Measurements from ENCODE around the gene CADPS. TPM values are rescaled to one million over a fixed set of nuclear protein-coding genes. Genes with fewer than 3 reads are reported as not detected.

CADPS gene
- polyA plus RNA-seq, 1 experiment: not detected

DNA sequence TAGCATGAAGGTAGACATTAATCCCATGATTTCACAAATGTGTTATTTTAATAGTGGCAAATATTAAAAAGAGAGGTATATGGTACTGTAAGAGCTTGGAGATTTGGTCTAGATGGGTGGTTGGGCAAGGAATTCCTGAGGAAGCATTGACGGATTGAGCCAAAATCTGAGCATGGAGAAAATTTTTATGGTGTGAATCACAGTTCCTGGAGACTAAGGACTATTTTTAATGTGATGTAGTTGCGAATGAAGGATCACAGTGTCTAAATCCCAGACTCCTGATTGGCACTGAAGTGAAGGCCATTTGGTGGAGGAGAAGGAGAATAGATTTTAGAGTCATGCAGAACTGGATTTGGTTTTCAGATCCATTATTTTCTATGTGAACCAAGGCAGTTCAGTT lies 313.2 kb downstream of the CADPS start:
- DNase-seq (ENCODE audit: low read depth): peak; percentile 44
- Histone ChIP-seq H3K27me3 (ENCODE audit: control insufficient read depth, insufficient read depth, low read length) (no peaks in the 10 kb centered on the region), H3K36me3 (ENCODE audit: control insufficient read depth, insufficient read depth, low read length) (no peaks in the 10 kb centered on the region), H3K4me3 (ENCODE audit: low read depth, low read length) (no peak overlapping the region)
- CTCF ChIA-PET: interaction anchor here (1.0 kb wide), 1 partner anchor 60 kb away, joined by 3 read pairs; no protein-coding TSS in a partner anchor
- POLR2A ChIA-PET: no interaction called here
- TF ChIP-seq, protein P1, sequence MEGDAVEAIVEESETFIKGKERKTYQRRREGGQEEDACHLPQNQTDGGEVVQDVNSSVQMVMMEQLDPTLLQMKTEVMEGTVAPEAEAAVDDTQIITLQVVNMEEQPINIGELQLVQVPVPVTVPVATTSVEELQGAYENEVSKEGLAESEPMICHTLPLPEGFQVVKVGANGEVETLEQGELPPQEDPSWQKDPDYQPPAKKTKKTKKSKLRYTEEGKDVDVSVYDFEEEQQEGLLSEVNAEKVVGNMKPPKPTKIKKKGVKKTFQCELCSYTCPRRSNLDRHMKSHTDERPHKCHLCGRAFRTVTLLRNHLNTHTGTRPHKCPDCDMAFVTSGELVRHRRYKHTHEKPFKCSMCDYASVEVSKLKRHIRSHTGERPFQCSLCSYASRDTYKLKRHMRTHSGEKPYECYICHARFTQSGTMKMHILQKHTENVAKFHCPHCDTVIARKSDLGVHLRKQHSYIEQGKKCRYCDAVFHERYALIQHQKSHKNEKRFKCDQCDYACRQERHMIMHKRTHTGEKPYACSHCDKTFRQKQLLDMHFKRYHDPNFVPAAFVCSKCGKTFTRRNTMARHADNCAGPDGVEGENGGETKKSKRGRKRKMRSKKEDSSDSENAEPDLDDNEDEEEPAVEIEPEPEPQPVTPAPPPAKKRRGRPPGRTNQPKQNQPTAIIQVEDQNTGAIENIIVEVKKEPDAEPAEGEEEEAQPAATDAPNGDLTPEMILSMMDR (IDR thresholded peaks at IDR 0.05; ENCODE audit: insufficient read depth, low read depth, low read length): no peak

DNA sequence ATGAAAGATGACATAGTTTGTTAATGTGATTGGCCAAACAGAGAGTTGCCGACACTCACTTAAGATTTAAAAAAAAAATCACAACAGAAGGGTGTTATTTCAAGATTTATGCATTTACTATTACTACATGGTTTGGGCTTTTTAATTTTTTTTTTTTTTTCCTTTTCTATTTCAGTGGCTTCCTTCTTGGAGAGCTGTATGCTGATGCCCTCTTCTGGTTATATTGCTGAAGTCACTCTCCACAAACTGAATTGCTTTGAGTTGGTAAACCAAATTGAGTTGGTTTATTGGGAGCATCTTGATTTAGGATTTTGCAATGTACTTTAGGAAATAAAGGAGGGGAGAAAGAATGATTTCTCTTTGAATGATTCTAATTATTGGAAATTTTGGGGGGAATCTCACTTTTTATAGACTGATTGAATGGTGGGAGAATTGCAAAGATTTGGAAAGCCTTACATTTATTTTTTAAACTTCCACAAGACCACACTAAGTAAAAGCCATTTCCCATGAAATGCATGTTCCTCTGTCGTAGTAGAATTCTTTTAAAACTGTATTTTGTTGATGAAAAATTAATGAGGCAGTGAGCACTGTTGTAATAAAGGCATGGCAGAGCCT lies 315.3 kb downstream of the CADPS start:
- DNase-seq (ENCODE audit: low read depth): peak; percentile 2
- H3K27me3 ChIP-seq (ENCODE audit: control insufficient read depth, insufficient read depth, low read length): no peaks in the 10 kb centered on the region
- TF ChIP-seq, protein P1 (IDR thresholded peaks at IDR 0.05; ENCODE audit: insufficient read depth, low read depth, low read length): peak; percentile 68
- no peak overlapping the region for H3K4me3 ChIP-seq (ENCODE audit: low read depth, low read length)
- POLR2A ChIA-PET: no interaction called here
- CTCF ChIA-PET: interaction anchor here (0.7 to 1.8 kb wide), 6 partner anchors 10 to 359 kb away, joined by 3 to 5 read pairs (median 3); no protein-coding TSS in a partner anchor
- no peaks in the 10 kb centered on the region for H3K36me3 ChIP-seq (ENCODE audit: control insufficient read depth, insufficient read depth, low read length)

DNA sequence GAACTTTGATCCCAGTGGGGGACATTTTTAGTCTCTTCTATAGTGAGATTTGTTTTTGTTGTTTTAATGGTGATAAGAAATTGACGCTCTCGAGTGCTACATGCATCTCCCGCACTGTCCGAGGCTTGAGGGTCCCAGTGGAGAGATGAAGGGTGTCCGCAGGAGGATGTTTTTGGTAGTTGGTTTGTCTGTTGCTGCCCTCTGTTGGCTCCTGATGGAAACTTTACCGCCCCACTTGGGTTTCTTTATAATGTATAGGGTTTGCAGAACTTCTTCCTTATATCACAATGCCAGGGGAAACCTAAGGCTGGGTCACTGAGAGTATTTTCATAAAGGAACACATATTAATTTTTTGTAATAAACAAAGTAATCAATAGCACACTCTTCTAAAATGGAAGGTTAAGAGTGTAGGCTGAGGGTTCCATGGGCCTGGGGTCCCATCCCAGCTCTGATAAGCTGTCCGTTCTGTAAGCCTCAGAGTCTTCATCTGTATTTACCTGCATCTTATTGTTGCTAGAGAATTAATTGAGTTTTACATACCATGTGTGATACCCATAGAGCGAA lies 316.6 kb downstream of the CADPS start:
- no peak for DNase-seq (ENCODE audit: low read depth)
- H3K27me3 ChIP-seq (ENCODE audit: control insufficient read depth, insufficient read depth, low read length): no peaks in the 10 kb centered on the region
- H3K36me3 ChIP-seq (ENCODE audit: control insufficient read depth, insufficient read depth, low read length): no peaks in the 10 kb centered on the region
- ChIA-PET POLR2A (no interaction called here), CTCF (interaction anchor here (0.6 to 1.8 kb wide), 3 partner anchors 56 to 357 kb away, joined by 3 to 5 read pairs (median 4); no protein-coding TSS in a partner anchor)
- TF ChIP-seq, protein P1 (IDR thresholded peaks at IDR 0.05; ENCODE audit: insufficient read depth, low read depth, low read length): peak; percentile 52
- no peak overlapping the region for H3K4me3 ChIP-seq (ENCODE audit: low read depth, low read length)

DNA sequence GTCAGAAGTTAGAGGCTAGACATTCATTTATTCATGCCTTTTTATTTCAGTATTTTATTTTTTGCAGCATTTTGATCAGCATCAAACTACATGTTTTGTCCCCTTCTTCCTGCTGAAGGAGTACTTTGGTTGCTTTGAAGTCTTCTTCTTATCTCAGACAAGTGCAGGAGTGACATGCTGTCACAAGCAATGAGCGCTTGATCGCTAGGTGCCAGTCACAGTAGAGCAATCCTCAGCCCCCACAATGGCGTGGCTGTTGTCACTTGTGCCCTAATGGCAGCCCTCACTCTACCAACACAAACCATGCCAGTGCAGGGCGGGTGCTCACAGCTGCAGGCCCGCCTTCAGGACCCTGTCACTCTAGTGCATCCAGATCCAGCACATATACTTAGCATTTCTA lies 317.2 kb downstream of the CADPS start:
- TF ChIP-seq, protein P1 (IDR thresholded peaks at IDR 0.05; ENCODE audit: insufficient read depth, low read depth, low read length): no peak
- ChIA-PET POLR2A (no interaction called here), CTCF (interaction anchor here (0.9 to 1.0 kb wide), 2 partner anchors 78 to 224 kb away, joined by 3 read pairs; no protein-coding TSS in a partner anchor)
- Histone ChIP-seq H3K36me3 (ENCODE audit: control insufficient read depth, insufficient read depth, low read length) (no peaks in the 10 kb centered on the region), H3K4me3 (ENCODE audit: low read depth, low read length) (no peak overlapping the region), H3K27me3 (ENCODE audit: control insufficient read depth, insufficient read depth, low read length) (no peaks in the 10 kb centered on the region)
- no peak for DNase-seq (ENCODE audit: low read depth)

DNA sequence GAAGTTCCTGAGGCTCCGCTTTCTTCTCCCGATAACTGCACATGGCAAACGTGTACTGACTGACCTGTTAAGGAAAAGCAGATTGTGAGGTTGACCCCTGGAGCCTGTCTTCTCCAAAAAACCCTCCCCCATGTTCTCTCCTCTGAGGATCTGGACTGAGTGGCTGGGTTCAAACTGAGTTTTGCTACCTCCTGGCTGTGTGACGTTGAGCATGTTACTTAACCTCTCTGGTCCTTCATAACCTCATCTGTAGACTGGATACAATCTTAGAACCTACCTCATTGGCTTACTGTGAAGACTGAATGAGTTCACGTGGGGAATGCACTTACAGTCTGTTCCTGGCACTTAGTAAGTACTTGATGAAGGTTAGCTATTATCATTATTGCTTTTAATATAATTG lies 317.8 kb downstream of the CADPS start:
- CTCF ChIA-PET: interaction anchor here (0.9 to 1.0 kb wide), 2 partner anchors 77 to 223 kb away, joined by 3 read pairs; no protein-coding TSS in a partner anchor

More for the DNA sequence above, 317.8 kb downstream of the CADPS start:
- POLR2A ChIA-PET: no interaction called here
- TF ChIP-seq, protein P1 (IDR thresholded peaks at IDR 0.05; ENCODE audit: insufficient read depth, low read depth, low read length): no peak
- Histone ChIP-seq H3K4me3 (ENCODE audit: low read depth, low read length) (no peak overlapping the region), H3K36me3 (ENCODE audit: control insufficient read depth, insufficient read depth, low read length) (no peaks in the 10 kb centered on the region), H3K27me3 (ENCODE audit: control insufficient read depth, insufficient read depth, low read length) (no peaks in the 10 kb centered on the region)
- DNase-seq (ENCODE audit: low read depth): no peak
